ENCODE data around the gene CEMIP.

GRCh38 chr15:80942746-80943565 is 163.8 kb downstream of the CEMIP start:
- TF ChIP-seq, protein P1, sequence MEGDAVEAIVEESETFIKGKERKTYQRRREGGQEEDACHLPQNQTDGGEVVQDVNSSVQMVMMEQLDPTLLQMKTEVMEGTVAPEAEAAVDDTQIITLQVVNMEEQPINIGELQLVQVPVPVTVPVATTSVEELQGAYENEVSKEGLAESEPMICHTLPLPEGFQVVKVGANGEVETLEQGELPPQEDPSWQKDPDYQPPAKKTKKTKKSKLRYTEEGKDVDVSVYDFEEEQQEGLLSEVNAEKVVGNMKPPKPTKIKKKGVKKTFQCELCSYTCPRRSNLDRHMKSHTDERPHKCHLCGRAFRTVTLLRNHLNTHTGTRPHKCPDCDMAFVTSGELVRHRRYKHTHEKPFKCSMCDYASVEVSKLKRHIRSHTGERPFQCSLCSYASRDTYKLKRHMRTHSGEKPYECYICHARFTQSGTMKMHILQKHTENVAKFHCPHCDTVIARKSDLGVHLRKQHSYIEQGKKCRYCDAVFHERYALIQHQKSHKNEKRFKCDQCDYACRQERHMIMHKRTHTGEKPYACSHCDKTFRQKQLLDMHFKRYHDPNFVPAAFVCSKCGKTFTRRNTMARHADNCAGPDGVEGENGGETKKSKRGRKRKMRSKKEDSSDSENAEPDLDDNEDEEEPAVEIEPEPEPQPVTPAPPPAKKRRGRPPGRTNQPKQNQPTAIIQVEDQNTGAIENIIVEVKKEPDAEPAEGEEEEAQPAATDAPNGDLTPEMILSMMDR (IDR thresholded peaks at IDR 0.05): no peak
- no peak for TF ChIP-seq POLR2A (IDR thresholded peaks at IDR 0.05; ENCODE audit: low read depth)
- TF ChIP-seq POLR2AphosphoS5 (IDR thresholded peaks at IDR 0.05): no peak
- no peak for TF ChIP-seq EP300 (IDR thresholded peaks at IDR 0.05)
